HUDEP-2 (cell line): ENCODE data around the gene CWC27.
"Not testable (repeated sequence)": the region's sequence is repeated elsewhere in the genome, so short reads cannot be mapped to it uniquely, and the experiment has no call there.

Experiments
- DNase-seq, 76 experiments: peaks; one replicate each; lab custom pipeline; 2025; ENCODE audit not compliant: unreplicated experiment in 76 of 76; lab: John Stamatoyannopoulos, UW

The CWC27 gene

GRCh38 chr5:64899838-64900237, 131.1 kb downstream of the CWC27 start:
- no peak for DNase-seq

GRCh38 chr5:64900618-64901017, 131.9 kb downstream of the CWC27 start:
- DNase-seq, result no peak

- not testable (repeated sequence) for DNase-seq
Measured at GRCh38 chr5:64907399-64907798, 138.7 kb downstream of the CWC27 start.

- no peak for DNase-seq
Measured at GRCh38 chr5:64914396-64914795, 145.7 kb downstream of the CWC27 start.

GRCh38 chr5:64918083-64918482, 149.4 kb downstream of the CWC27 start:
- no peak for DNase-seq

- no peak for DNase-seq
Measured at GRCh38 chr5:64921386-64921785, 152.7 kb downstream of the CWC27 start.

- no peak for DNase-seq
Measured at GRCh38 chr5:64923151-64923685, 154.5 kb downstream of the CWC27 start.

GRCh38 chr5:64925123-64925522, 156.4 kb downstream of the CWC27 start:
- DNase-seq, result no peak

GRCh38 chr5:64929833-64930232, 161.1 kb downstream of the CWC27 start:
- no peak for DNase-seq

GRCh38 chr5:64930672-64931318, 162.1 kb downstream of the CWC27 start:
- DNase-seq, result no peak

GRCh38 chr5:64939422-64939771, 170.7 kb downstream of the CWC27 start:
- DNase-seq, result not testable (repeated sequence)

- no peak for DNase-seq
Measured at GRCh38 chr5:64939772-64940510, 171.2 kb downstream of the CWC27 start.

GRCh38 chr5:64942460-64942859, 173.7 kb downstream of the CWC27 start:
- no peak for DNase-seq

GRCh38 chr5:64944868-64945267, 176.1 kb downstream of the CWC27 start:
- no peak for DNase-seq

- peak in 9 of 76 experiments; percentile 2 to 27 (median 9) for DNase-seq
Measured at GRCh38 chr5:64947031-64947430, 178.3 kb downstream of the CWC27 start.

- DNase-seq, result no peak
Measured at GRCh38 chr5:64947801-64948200, 179.1 kb downstream of the CWC27 start.

- DNase-seq, result no peak
Measured at GRCh38 chr5:64949331-64949730, 180.6 kb downstream of the CWC27 start.

GRCh38 chr5:64952951-64953673, 184.4 kb downstream of the CWC27 start:
- no peak for DNase-seq

GRCh38 chr5:64954518-64954917, 185.8 kb downstream of the CWC27 start:
- DNase-seq, result no peak

GRCh38 chr5:64958757-64959391, 190.1 kb downstream of the CWC27 start:
- peak in 5 of 76 experiments; percentile 1 to 19 (median 5) for DNase-seq

GRCh38 chr5:64963278-64963677, 194.5 kb downstream of the CWC27 start:
- no peak for DNase-seq
